DMS153 treated with DMSO at 0.1 percent for 48 hours (cell line): ENCODE measurements around the gene MFSD12.

ENCODE experiments used
- DNase-seq: peaks from one replicate; lab custom pipeline; 2025; ENCODE audit not compliant: unreplicated experiment; lab: John Stamatoyannopoulos, UW

Gene MFSD12

DNA sequence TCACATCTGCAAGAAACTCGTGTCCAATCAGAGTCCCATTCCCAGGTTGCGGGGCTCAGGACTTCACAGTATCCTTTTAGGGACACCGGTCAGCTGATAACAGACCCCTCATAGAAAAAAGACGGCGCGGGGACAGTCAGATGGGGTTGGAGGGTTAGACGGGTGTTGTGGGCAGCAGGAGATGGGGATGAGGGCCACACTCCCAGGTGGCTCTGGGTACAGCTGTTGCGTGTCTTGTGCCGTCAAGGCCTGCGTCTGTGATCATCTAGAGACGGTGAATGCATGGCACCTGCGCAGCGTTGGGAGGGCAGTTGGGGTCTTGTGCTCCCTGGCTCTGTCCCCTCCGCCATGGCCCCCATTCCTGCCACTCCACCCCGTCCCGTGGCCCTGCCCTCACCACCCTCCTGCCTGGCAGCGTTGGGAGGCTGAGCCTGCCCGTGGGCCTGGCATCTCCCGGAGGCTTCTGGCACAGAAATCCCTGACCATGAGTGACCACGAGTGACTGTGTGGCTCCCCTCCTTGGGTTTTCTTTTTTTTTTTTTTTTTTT, 32.4 kb downstream of the MFSD12 start:
- no peak for DNase-seq

GRCh38 chr19:3524078-3524842, 33.1 kb downstream of the MFSD12 start:
- DNase-seq = no peak

DNA sequence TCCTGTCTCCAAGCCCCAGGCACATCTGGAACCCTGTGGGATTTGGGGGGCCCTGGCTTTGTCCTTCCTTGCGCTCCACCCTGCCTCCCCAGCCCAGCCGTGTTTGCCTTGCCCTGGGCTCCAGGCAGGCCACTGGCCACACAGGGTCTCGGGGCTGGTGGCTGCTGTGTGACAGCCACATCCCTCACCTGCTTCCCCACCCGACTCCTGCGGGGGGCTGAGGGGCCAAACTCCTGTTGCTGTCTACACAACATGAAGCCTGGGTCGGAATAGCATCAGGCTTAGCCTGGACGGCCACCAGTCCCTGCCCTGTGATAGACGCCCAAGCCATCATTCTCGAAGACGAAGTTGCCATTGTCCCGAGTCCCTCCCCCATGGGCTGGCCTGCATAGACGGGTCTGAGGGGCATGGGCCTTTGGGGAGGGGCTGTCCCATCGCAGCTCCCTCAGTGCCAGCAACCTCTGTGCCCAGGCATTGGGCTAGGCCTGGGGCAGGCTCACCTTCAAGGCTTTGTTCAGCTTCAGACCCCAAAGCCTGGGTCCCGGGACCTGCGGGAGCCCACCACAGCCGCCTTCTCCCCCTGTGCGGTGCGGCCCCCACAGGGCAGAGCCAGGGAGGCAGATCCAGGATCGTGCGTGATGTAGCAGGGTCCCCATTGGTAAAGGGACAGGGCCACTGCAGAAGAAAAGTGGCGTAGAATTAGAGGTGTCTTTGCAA, 33.9 kb downstream of the MFSD12 start:
- DNase-seq = no peak

- DNase-seq = no peak
These were observed 34.7 kb downstream of the MFSD12 start for GRCh38 chr19:3522421-3523360.

- no peak for DNase-seq
These were observed 36.3 kb downstream of the MFSD12 start for GRCh38 chr19:3521104-3521445.

GRCh38 chr19:3520166-3521103, 37.0 kb downstream of the MFSD12 start:
- DNase-seq = no peak

DNA sequence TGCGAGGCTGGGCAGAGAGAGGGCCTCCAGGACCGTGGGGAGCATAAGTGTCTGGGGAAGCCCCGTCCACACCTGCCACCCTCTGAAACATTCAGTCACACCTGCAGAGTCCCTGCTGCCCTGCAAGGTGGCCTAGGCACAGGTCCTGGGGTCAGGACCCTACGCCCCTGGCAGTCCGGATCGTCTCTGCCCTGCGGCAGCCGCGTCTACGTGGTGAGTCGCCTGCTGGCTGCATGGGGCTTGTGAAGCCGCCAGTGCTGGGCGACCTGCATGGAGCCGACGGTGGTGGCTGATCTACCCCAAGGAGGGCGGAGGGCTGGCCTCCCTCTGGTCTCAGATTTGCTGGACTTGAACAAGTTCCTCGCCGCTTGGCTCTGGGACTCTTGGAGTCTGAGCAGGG, 38.3 kb downstream of the MFSD12 start:
- no peak for DNase-seq

GRCh38 chr19:3518659-3519058, 38.7 kb downstream of the MFSD12 start:
- DNase-seq = no peak

DNA sequence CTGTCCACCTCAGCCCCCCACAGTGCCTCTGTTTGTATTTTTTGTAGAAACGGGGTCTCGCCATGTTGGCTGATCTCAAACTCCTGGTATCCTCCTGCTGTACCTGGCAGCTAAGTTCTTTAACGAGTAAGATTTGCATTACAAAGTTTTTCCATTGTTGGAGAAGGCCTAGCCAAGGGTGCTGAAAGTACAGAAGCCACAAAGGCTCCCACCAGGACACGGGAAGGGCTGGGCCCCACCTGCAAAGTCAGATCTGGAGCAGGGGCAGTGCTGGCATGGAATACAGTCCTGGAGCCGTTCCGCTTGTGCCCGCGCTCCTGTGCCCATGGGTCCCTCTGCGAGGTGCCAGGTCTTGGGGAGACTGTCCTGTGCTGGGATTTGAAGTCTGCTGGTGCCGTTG, 39.1 kb downstream of the MFSD12 start:
- DNase-seq = no peak

DNA sequence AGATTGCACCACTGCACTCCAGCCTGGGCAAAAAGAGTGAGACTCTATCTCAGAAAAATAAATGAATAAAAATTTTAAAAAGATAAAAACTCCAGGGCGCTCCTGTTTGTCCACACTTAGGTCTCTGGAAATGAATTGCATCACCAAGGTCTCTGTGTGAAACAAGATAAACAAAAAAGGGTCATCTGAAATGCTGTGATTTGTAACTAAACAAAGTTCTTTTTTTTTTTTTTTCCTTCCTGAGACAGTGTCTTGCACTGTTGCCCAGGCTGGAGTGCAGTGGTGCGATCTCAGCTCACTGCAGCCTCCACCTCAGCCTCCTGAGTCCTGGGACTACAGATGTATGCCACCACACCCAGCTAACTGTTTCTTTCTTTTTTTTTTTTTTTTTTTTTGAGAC, 39.7 kb downstream of the MFSD12 start:
- DNase-seq = no peak

DNA sequence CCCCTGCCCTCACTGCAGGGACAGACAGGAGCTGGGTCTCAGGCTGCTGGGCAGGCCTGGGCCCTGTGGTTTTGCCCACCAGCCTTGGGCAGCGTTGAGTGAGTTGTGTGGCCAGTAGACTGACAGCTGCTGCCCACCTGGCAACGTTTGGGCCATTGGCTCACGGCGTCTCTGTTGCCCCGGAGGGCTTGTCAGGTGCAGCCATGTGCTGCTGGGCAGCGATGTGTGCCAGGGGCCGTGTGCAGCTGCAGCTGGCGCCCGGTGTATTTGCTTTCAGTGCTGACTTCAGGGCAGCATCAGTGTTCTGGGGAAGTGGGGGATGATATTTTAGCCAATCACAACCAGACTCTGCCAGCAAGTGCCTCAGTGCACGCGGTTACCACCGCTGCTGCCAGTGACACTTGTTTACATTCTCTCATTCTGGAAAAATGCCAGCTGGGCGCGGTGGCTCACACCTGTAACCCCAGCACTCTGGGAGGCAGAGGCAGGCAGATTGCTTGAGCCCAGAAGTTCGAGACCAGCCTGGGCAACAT, 40.6 kb downstream of the MFSD12 start:
- peak; percentile 14 for DNase-seq

GRCh38 chr19:3515891-3516422, 41.4 kb downstream of the MFSD12 start:
- DNase-seq = no peak

GRCh38 chr19:3514930-3515329, 42.5 kb downstream of the MFSD12 start:
- DNase-seq = no peak

DNA sequence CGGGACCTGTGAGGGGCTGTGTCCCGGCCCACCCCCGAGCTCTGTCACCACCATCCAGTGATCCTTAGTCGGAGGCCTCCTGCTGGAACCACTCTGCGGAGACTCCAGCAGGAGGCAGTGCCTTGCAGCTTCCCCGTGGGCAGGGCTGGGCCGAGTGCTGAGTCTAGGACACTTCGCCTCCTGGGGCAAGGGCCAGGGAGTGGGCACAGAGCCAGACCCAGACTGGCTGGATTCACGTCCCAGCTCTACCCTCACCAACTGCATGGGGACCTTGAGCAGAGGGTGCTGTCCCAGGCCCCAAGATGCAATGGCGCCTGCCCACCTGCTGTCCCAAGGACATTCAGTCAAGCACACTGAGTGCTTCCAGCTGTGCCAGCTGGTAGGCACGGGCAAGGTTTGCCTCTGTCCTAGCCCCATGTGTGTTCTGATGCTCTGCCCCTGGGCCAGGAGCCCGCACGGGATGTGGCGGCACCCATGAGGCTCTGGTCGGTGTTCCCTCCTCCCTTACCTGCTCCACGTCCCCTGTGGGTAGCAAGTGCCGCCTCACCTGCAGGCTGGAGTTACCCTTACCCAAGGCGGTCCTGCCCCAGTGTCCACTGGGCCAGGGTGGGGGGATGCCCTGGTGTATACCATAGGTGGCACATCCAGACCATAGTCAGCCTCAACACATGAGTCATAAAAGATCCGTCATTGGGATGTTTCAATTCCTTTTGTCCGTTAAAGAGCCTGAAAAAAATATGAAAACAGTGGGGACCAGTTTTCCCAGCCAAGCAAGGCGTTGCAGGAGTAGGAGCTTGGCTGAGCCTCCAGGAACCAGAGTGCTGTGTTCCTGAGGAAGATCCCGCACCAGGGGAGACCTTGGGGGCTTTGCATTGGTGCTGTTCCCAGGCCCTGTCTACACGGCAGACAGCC, 43.9 kb downstream of the MFSD12 start:
- no peak for DNase-seq

GRCh38 chr19:3512562-3513228, 44.7 kb downstream of the MFSD12 start:
- DNase-seq = no peak

- no peak for DNase-seq
These were observed 45.7 kb downstream of the MFSD12 start for GRCh38 chr19:3511506-3512251.

DNA sequence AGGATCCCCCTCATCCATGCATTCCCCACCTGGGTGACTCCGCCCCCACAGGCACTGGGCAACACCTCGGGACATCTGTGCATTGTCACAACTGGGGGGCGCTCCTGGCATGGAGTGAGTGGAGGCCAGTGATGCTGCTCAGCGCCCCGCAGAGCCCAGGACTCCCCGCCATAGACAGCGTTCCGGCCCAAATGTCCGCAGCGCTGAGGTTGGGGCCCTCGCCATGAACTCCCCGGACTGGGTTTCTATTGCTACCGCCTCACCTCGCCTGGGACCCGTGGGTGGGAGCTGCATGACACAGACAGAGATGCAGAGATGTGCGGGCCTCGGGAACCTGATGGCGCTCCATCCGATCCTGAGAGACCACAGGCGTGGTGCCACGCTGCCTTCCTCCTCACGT, 46.7 kb downstream of the MFSD12 start:
- no peak for DNase-seq
